ENCODE measurements around the gene SP140L.
"Not testable (repeated sequence)": the region's sequence is repeated elsewhere in the genome, so short reads cannot be mapped to it uniquely, and the experiment has no call there.

Gene SP140L

DNA sequence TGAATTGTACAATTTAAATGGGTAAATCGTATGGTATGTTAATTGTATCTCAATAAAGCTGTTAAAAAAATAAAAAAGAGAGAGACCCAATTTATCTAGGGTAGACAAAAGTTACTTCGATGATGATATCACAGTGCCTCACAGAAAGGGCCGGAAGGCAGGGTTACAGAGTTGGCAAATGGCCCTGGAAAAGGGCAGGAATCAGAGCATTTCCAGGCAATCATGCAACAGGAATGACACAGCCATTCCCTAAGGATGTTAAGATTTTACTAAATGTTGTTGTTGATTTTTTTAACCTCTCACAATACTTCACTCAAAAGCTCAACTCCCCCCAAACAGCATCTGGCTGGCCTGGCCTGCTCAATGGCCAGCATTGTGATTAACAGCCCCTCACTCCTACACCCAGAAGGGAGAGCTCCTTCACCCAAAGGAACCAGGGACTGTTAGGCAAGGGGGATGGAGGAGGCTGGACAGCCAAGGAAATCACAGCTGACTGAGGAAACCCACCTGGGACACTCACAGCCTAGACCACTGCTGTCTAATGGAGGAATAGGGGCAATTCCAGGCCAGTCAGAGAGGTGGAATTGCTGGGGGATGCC is 81.3 kb downstream of the SP140L start:
- no peak overlapping the region for H3K4me3 ChIP-seq (replicated peaks; ENCODE audit: low read depth, low read length)
- no peak for DNase-seq (ENCODE audit: extremely low read depth, low read depth)
- TF ChIP-seq, protein P1, sequence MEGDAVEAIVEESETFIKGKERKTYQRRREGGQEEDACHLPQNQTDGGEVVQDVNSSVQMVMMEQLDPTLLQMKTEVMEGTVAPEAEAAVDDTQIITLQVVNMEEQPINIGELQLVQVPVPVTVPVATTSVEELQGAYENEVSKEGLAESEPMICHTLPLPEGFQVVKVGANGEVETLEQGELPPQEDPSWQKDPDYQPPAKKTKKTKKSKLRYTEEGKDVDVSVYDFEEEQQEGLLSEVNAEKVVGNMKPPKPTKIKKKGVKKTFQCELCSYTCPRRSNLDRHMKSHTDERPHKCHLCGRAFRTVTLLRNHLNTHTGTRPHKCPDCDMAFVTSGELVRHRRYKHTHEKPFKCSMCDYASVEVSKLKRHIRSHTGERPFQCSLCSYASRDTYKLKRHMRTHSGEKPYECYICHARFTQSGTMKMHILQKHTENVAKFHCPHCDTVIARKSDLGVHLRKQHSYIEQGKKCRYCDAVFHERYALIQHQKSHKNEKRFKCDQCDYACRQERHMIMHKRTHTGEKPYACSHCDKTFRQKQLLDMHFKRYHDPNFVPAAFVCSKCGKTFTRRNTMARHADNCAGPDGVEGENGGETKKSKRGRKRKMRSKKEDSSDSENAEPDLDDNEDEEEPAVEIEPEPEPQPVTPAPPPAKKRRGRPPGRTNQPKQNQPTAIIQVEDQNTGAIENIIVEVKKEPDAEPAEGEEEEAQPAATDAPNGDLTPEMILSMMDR (IDR thresholded peaks at IDR 0.05; ENCODE audit: low read depth, low read length, missing control alignments), result no peak

DNA sequence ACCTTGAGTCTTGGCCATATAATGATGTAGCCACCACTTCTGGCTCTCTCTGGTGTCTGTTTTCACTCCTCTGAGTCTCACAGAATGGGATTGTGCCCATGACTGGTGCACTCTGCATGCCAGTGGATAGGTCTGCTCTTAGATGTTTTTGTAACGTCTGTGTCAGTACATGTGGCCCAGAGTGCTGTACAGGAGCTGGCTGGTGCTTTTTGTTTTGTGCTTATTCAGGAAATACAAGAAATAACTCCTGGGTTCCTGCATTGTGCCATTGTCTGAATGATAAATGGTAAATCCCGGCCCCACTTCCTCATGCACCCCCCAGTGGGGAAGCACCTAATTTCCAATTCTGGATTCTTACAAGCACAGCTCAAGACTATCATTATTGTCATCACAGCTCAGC is 82.3 kb downstream of the SP140L start:
- not testable (repeated sequence) for H3K4me3 ChIP-seq (replicated peaks; ENCODE audit: low read depth, low read length); DNase-seq (ENCODE audit: extremely low read depth, low read depth)

DNA sequence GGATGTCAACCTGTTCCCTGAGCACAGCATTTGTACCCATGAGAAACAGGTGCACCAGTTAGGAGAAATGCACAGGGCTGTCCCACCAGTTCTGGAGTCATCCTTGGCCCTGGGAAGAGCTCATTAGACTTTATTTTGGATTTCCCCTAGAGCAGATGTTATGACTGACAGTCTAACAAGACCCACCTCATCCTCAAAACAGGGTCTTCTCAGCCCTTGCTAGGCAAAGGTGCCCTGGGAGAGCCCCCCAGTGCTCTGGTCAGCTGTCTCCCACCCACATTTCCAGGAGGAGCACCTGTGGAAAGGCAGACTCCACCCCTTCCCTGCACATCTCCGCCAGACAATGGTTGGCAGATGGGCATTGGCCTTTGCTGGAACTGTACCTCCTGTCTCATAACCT is 83.3 kb downstream of the SP140L start:
- H3K4me3 ChIP-seq (replicated peaks; ENCODE audit: low read depth, low read length), result no peak overlapping the region
- DNase-seq (ENCODE audit: extremely low read depth, low read depth), result no peak
- TF ChIP-seq, protein P1 (IDR thresholded peaks at IDR 0.05; ENCODE audit: low read depth, low read length, missing control alignments), result no peak

DNA sequence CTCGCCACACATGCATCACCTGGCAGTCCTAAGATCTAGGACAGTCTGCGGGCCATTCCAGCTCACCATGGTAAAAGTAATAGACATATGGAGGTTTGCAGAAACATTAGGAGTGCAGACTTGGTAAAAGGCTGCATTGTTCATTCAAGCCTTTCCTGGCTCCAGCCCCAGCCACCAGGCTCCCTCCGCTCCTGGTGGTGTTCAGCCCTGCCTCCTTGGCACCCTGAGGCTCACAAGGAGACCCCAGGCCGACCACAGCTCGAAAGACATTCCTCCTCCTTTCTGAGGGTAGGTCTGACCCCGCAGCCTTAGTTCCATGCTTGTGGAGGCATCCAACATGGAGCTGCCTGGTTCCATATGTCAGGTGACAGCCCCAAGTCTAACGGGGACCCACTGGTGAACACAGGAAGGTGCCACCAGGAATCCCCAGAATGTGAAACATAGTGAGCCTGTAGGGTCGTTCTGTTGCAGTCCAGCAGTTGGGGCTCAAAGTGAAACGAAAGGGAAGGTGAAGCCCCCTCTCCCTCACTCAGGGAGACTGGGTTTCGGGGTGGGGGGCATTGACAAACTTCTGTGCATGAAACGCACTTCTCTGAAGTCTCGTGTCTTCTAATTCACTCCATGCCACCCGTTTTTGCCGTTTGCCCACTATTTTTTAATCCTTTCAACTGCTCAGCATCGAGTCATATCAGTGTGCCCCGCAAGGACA is 84.0 kb downstream of the SP140L start:
- TF ChIP-seq, protein P1 (IDR thresholded peaks at IDR 0.05; ENCODE audit: low read depth, low read length, missing control alignments), result no peak
- DNase-seq (ENCODE audit: extremely low read depth, low read depth), result no peak
- H3K4me3 ChIP-seq (replicated peaks; ENCODE audit: low read depth, low read length), result peak overlapping the region; percentile 57

DNA sequence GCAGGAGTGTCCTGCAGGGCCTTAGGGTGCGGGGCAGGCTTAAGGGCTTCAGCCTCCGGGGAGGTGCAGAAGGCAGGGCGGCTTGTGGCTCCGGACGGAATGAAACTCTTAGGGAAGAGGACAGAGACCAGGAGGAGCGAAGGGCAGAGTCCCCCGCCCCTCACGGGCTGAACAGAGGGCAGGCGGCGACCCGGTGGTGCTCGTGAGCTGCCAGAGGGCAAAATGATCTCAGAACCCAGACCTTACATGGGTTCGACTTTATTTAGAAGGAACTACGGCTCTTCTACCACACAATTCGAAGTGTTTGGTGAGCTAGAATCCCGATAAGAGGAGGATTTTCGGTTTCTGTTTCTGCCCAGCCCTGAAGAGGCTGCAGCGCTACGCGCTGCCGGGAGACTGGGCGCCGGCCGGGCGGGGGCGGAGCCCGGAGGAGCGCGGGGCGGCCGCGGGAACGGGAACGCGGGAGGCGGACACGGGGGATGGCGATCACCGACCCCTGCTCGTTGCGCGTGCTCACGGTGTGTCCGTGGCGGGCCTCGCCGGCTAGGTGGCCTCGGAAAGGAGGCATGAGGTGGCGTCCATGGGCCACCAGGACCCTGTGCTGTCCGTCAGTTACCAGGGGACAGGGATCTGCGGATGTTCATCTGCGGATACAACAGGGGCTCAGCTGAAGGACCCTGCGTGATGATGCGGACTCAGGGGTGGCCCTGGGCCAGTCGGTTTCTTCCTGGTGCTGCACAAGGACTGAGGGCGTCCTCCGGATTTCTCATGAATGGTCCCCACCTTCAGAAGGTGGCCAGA is 84.8 kb downstream of the SP140L start:
- peak overlapping the region; percentile 57 for H3K4me3 ChIP-seq (replicated peaks; ENCODE audit: low read depth, low read length)
- TF ChIP-seq, protein P1 (IDR thresholded peaks at IDR 0.05; ENCODE audit: low read depth, low read length, missing control alignments), result no peak
- DNase-seq (ENCODE audit: extremely low read depth, low read depth), result no peak

GRCh38 chr2:230412371-230412711 is 85.3 kb downstream of the SP140L start:
- TF ChIP-seq, protein P1 (IDR thresholded peaks at IDR 0.05; ENCODE audit: low read depth, low read length, missing control alignments), result no peak
- H3K4me3 ChIP-seq (replicated peaks; ENCODE audit: low read depth, low read length), result peak overlapping the region; percentile 57
- DNase-seq (ENCODE audit: extremely low read depth, low read depth), result no peak

DNA sequence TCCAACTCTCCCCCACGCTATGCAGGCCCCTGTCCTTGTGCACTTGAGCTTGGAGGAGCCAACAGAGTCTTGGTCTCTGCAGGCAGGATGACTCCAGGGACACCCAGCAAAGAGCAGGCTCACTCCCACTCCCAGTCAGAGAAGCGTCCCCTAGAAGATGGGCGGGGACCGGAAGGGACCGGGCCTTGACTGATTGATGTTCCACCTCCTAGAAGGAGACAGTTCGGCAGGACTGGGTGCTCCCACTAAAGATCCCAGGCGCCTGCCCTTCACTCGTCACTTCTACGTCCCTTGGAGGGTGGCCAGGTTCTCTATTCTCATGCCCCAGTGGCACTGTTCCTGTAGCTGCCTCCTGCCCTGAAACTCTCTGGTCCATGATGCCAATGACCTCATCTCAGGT is 85.9 kb downstream of the SP140L start:
- DNase-seq (ENCODE audit: extremely low read depth, low read depth), result no peak

More for the DNA sequence above, 85.9 kb downstream of the SP140L start:
- H3K4me3 ChIP-seq (replicated peaks; ENCODE audit: low read depth, low read length), result no peak overlapping the region
- TF ChIP-seq, protein P1 (IDR thresholded peaks at IDR 0.05; ENCODE audit: low read depth, low read length, missing control alignments), result no peak
